ENCODE data around the gene AKAP5. TPM values are rescaled to one million over a fixed set of nuclear protein-coding genes. Genes with fewer than 3 reads are reported as not detected.

AKAP5 gene
- polyA plus RNA-seq, 1 donor (not counting 4 experiments of a cell fraction or from before 2014, with no cell fraction given), result 0.08 TPM

DNA sequence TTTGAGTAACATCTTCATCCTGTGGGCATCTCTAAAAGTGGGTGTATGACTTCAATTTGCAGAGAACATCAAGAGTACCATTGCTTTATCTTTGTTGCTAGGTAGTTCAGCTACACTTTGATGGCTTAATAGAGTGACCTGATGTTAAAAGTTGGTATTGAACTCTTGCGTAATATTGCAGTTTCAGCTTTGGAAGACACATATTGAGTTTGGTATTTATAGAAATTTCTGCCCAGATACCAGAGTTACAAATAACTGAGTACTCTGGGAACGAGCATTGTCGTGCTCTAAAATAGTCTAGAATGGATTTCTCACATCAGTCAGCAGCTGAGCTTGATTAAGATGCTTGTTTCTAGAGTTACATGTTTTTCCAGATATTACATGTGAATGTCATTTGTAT is 24.8 kb upstream of the AKAP5 start:
- no peak overlapping the region for H3K9ac ChIP-seq (ENCODE audit: control insufficient read depth, extremely low read depth, insufficient read depth, low read length)
- H3K9me1 ChIP-seq (ENCODE audit: control insufficient read depth, extremely low read depth, insufficient read depth, low read length), result peaks cover 3% of the 10 kb centered on the region
- H3K79me2 ChIP-seq (ENCODE audit: control insufficient read depth, insufficient read depth, low read length), result no peaks in the 10 kb centered on the region
- H3K4me3 ChIP-seq (ENCODE audit: control insufficient read depth in 2 of 3, extremely low read depth in 1 of 3, insufficient read depth in 2 of 3, low read depth in 1 of 3, low read length in 3 of 3), result no peak overlapping the region
- FAIRE-seq (no peak), DNase-seq (ENCODE audit: low read depth, low spot score) (no peak)
- peaks cover 8% of the 10 kb centered on the region for H3K4me1 ChIP-seq (ENCODE audit: control insufficient read depth, extremely low read depth, insufficient read depth, low read length)
- no peaks in the 10 kb centered on the region for H3K27me3 ChIP-seq (ENCODE audit: control insufficient read depth, extremely low read depth, insufficient read depth, low read length)
- no peaks in the 10 kb centered on the region for H3K9me3 ChIP-seq (ENCODE audit: control insufficient read depth, low read depth, low read length)
- no peak overlapping the region for H3K4me2 ChIP-seq (ENCODE audit: control insufficient read depth, extremely low read depth, insufficient read depth, low read depth, low read length)
- no peak overlapping the region for H2AFZ ChIP-seq (ENCODE audit: control insufficient read depth, low read length)
- TF ChIP-seq EZH2 (IDR thresholded peaks at IDR 0.05; ENCODE audit: low read length) (no peak), CTCF (optimal IDR thresholded peaks at IDR 0.05 in 1 of 3, IDR thresholded peaks at IDR 0.05 in 1 of 3, conservative IDR thresholded peaks at IDR 0.05 in 1 of 3; ENCODE audit: extremely low read depth in 1 of 3, insufficient read depth in 2 of 3, low read length in 3 of 3) (no peak)
- H4K20me1 ChIP-seq (ENCODE audit: control insufficient read depth, extremely low read depth, insufficient read depth, low read length), result no peaks in the 10 kb centered on the region
- no peak overlapping the region for H3K27ac ChIP-seq (ENCODE audit: control insufficient read depth, insufficient read depth, low read length)
- H3K36me3 ChIP-seq (ENCODE audit: control insufficient read depth in 2 of 2, extremely low read depth in 1 of 2, insufficient read depth in 2 of 2, low read length in 2 of 2), result peaks cover 32 to 47% of the 10 kb centered on the region in 2 experiments
- dilution Hi-C loops (cut with MboI; ENCODE audit: extremely low pct_ligation_motif_present, low sequenced_read_pairs), result no loop called here

GRCh38 chr14:64442300-64442988 is 22.9 kb upstream of the AKAP5 start:
- peaks cover 3% of the 10 kb centered on the region for H3K9me1 ChIP-seq (ENCODE audit: control insufficient read depth, extremely low read depth, insufficient read depth, low read length)
- H3K9me3 ChIP-seq (ENCODE audit: control insufficient read depth, low read depth, low read length), result no peaks in the 10 kb centered on the region
- FAIRE-seq, result no peak
- dilution Hi-C loops (cut with MboI; ENCODE audit: extremely low pct_ligation_motif_present, low sequenced_read_pairs), result no loop called here
- DNase-seq (ENCODE audit: low read depth, low spot score), result no peak
- peaks cover 26 to 45% of the 10 kb centered on the region in 2 experiments for H3K36me3 ChIP-seq (ENCODE audit: control insufficient read depth in 2 of 2, extremely low read depth in 1 of 2, insufficient read depth in 2 of 2, low read length in 2 of 2)
- H3K4me2 ChIP-seq (ENCODE audit: control insufficient read depth, extremely low read depth, insufficient read depth, low read depth, low read length), result no peak overlapping the region
- no peaks in the 10 kb centered on the region for H3K79me2 ChIP-seq (ENCODE audit: control insufficient read depth, insufficient read depth, low read length)
- H2AFZ ChIP-seq (ENCODE audit: control insufficient read depth, low read length), result no peak overlapping the region
- no peaks in the 10 kb centered on the region for H3K27me3 ChIP-seq (ENCODE audit: control insufficient read depth, extremely low read depth, insufficient read depth, low read length)
- H3K4me1 ChIP-seq (ENCODE audit: control insufficient read depth, extremely low read depth, insufficient read depth, low read length), result peaks cover 8% of the 10 kb centered on the region
- no peaks in the 10 kb centered on the region for H4K20me1 ChIP-seq (ENCODE audit: control insufficient read depth, extremely low read depth, insufficient read depth, low read length)
- H3K9ac ChIP-seq (ENCODE audit: control insufficient read depth, extremely low read depth, insufficient read depth, low read length), result no peak overlapping the region
- H3K27ac ChIP-seq (ENCODE audit: control insufficient read depth, insufficient read depth, low read length), result no peak overlapping the region
- no peak overlapping the region for H3K4me3 ChIP-seq (ENCODE audit: control insufficient read depth in 2 of 3, extremely low read depth in 1 of 3, insufficient read depth in 2 of 3, low read depth in 1 of 3, low read length in 3 of 3)
- TF ChIP-seq CTCF (optimal IDR thresholded peaks at IDR 0.05 in 1 of 3, IDR thresholded peaks at IDR 0.05 in 1 of 3, conservative IDR thresholded peaks at IDR 0.05 in 1 of 3; ENCODE audit: extremely low read depth in 1 of 3, insufficient read depth in 2 of 3, low read length in 3 of 3) (no peak), EZH2 (IDR thresholded peaks at IDR 0.05; ENCODE audit: low read length) (no peak)

Measured in keratinocyte (primary cell).